Measurements from ENCODE around the gene BSN. TPM values are rescaled to one million over a fixed set of nuclear protein-coding genes. Genes with fewer than 3 reads are reported as not detected.
"Not testable (repeated sequence)": the region's sequence is repeated elsewhere in the genome, so short reads cannot be mapped to it uniquely, and the experiment has no call there.

Gene BSN
- total RNA-seq, 2 donors from 2014 or later = 0.17 to 0.21 TPM

- no peak overlapping the region for H3K9ac ChIP-seq (ENCODE audit: low read depth in 2 of 2, low read length in 2 of 2)
- no peak for TF ChIP-seq CTCF (IDR thresholded peaks at IDR 0.05)
- H3K36me3 ChIP-seq = peaks cover 6% of the 10 kb centered on the region
These were observed 126.4 kb downstream of the BSN start for GRCh38 chr3:49680493-49681231.

GRCh38 chr3:49681232-49681522, 126.9 kb downstream of the BSN start:
- Histone ChIP-seq H3K27me3 (no peaks in the 10 kb centered on the region), H3K9ac (ENCODE audit: low read depth in 2 of 2, low read length in 2 of 2) (no peak overlapping the region), H3K4me3 (no peak overlapping the region), H3K36me3 (peaks cover 6% of the 10 kb centered on the region), H3K9me3 (no peaks in the 10 kb centered on the region), H3K4me1 (no peaks in the 10 kb centered on the region), H3K27ac (no peak overlapping the region)
- intact Hi-C loops (cut with DNase I) = no loop called here
- no peak for DNase-seq
- no peak for TF ChIP-seq CTCF (IDR thresholded peaks at IDR 0.05)

More at GRCh38 chr3:49680493-49681231, 126.4 kb downstream of the BSN start:
- Histone ChIP-seq H3K4me3 (no peak overlapping the region), H3K9me3 (no peaks in the 10 kb centered on the region), H3K27ac (no peak overlapping the region), H3K4me1 (no peaks in the 10 kb centered on the region), H3K27me3 (no peaks in the 10 kb centered on the region)
- intact Hi-C loops (cut with DNase I) = no loop called here
- DNase-seq = no peak

- Histone ChIP-seq H3K36me3 (peaks cover 6% of the 10 kb centered on the region), H3K9me3 (no peaks in the 10 kb centered on the region)
These were observed 127.3 kb downstream of the BSN start for GRCh38 chr3:49681543-49681942.

GRCh38 chr3:49683162-49683561, 128.9 kb downstream of the BSN start:
- H3K36me3 ChIP-seq = peaks cover 6% of the 10 kb centered on the region
- TF ChIP-seq CTCF (IDR thresholded peaks at IDR 0.05) = no peak
- DNase-seq = no peak

More at GRCh38 chr3:49681543-49681942, 127.3 kb downstream of the BSN start:
- no peak for TF ChIP-seq CTCF (IDR thresholded peaks at IDR 0.05)
- intact Hi-C loops (cut with DNase I) = no loop called here
- Histone ChIP-seq H3K4me3 (no peak overlapping the region), H3K27me3 (no peaks in the 10 kb centered on the region), H3K9ac (ENCODE audit: low read depth in 2 of 2, low read length in 2 of 2) (no peak overlapping the region), H3K27ac (no peak overlapping the region), H3K4me1 (no peaks in the 10 kb centered on the region)
- no peak for DNase-seq

GRCh38 chr3:49684453-49684852, 130.2 kb downstream of the BSN start:
- H3K9ac ChIP-seq (ENCODE audit: low read depth in 2 of 2, low read length in 2 of 2); H3K9me3 ChIP-seq; H3K27me3 ChIP-seq; H3K4me3 ChIP-seq; DNase-seq; H3K36me3 ChIP-seq; H3K4me1 ChIP-seq; intact Hi-C loops (cut with DNase I); H3K27ac ChIP-seq: not testable (repeated sequence)

More at GRCh38 chr3:49683162-49683561, 128.9 kb downstream of the BSN start:
- no peaks in the 10 kb centered on the region for H3K4me1 ChIP-seq
- intact Hi-C loops (cut with DNase I) = no loop called here
- no peak overlapping the region for H3K4me3 ChIP-seq
- H3K27me3 ChIP-seq = no peaks in the 10 kb centered on the region
- no peak overlapping the region for H3K27ac ChIP-seq
- H3K9ac ChIP-seq (ENCODE audit: low read depth in 2 of 2, low read length in 2 of 2) = no peak overlapping the region
- no peaks in the 10 kb centered on the region for H3K9me3 ChIP-seq

GRCh38 chr3:49685103-49685502, 130.8 kb downstream of the BSN start:
- H3K27ac ChIP-seq; H3K9me3 ChIP-seq; intact Hi-C loops (cut with DNase I); H3K27me3 ChIP-seq; H3K9ac ChIP-seq (ENCODE audit: low read depth in 2 of 2, low read length in 2 of 2); H3K4me1 ChIP-seq; H3K4me3 ChIP-seq; DNase-seq; H3K36me3 ChIP-seq: not testable (repeated sequence)

- H3K36me3 ChIP-seq; DNase-seq; H3K9me3 ChIP-seq; H3K27ac ChIP-seq; H3K4me1 ChIP-seq; H3K4me3 ChIP-seq; intact Hi-C loops (cut with DNase I); H3K27me3 ChIP-seq; H3K9ac ChIP-seq (ENCODE audit: low read depth in 2 of 2, low read length in 2 of 2): not testable (repeated sequence)
These were observed 131.6 kb downstream of the BSN start for GRCh38 chr3:49685846-49686245.

- H3K9me3 ChIP-seq; H3K36me3 ChIP-seq; H3K4me1 ChIP-seq; intact Hi-C loops (cut with DNase I); H3K27me3 ChIP-seq; H3K9ac ChIP-seq (ENCODE audit: low read depth in 2 of 2, low read length in 2 of 2); H3K27ac ChIP-seq: not testable (repeated sequence)
- H3K4me3 ChIP-seq = peak overlapping the region; percentile 29
- peak; percentile 72 for DNase-seq
These were observed 132.1 kb downstream of the BSN start for GRCh38 chr3:49686346-49686745.

GRCh38 chr3:49686769-49687423, 132.6 kb downstream of the BSN start:
- H3K4me1 ChIP-seq; H3K27me3 ChIP-seq; H3K36me3 ChIP-seq; H3K27ac ChIP-seq; H3K9me3 ChIP-seq; H3K9ac ChIP-seq (ENCODE audit: low read depth in 2 of 2, low read length in 2 of 2); intact Hi-C loops (cut with DNase I): not testable (repeated sequence)
- peak; percentile 82 for DNase-seq
- peak overlapping the region; percentile 29 for H3K4me3 ChIP-seq

- H3K9me3 ChIP-seq; intact Hi-C loops (cut with DNase I); H3K4me3 ChIP-seq; H3K36me3 ChIP-seq; H3K4me1 ChIP-seq; DNase-seq; H3K9ac ChIP-seq (ENCODE audit: low read depth in 2 of 2, low read length in 2 of 2); H3K27me3 ChIP-seq; H3K27ac ChIP-seq: not testable (repeated sequence)
These were observed 133.1 kb downstream of the BSN start for GRCh38 chr3:49687424-49687795.

Measured in colonic mucosa (tissue), 4 donors.